H9 (cell line): ENCODE results near the gene PAQR9. TPM values are rescaled to one million over a fixed set of nuclear protein-coding genes. Genes with fewer than 3 reads are reported as not detected.
"Not testable (repeated sequence)": the region's sequence is repeated elsewhere in the genome, so short reads cannot be mapped to it uniquely, and the experiment has no call there.

Experiments
- DNase-seq: peaks from one replicate; pipeline ENCODE4 v3.0.0-alpha.2; 2017
- H2AFZ ChIP-seq: one replicate; pipeline ENCODE4 v1.6.1; 2013; ENCODE audit warnings: mild to moderate bottlenecking, low read length, control low read depth, moderate library complexity
- H2AK5ac ChIP-seq: 2 replicates; pipeline ENCODE4 v1.6.1; 2013; ENCODE audit warnings: low read length, control low read depth, mixed read lengths; ENCODE audit not compliant: insufficient read length
- H2BK120ac ChIP-seq: one replicate; pipeline ENCODE4 v1.6.1; 2013; ENCODE audit warnings: low read depth, mild to moderate bottlenecking, low read length, control low read depth, inconsistent platforms; ENCODE audit not compliant: poor library complexity, severe bottlenecking
- H2BK12ac ChIP-seq: 2 replicates; pipeline ENCODE4 v1.6.1; 2013; ENCODE audit warnings: low read length, control low read depth, mixed read lengths, low read depth; ENCODE audit not compliant: insufficient read length
- H2BK15ac ChIP-seq: 2 replicates; pipeline ENCODE4 v1.6.1; 2013; ENCODE audit warnings: low read depth, low read length, control low read depth
- H2BK20ac ChIP-seq: one replicate; pipeline ENCODE4 v1.6.1; 2013; ENCODE audit warnings: low read depth, mild to moderate bottlenecking, low read length, control low read depth, inconsistent platforms; ENCODE audit not compliant: poor library complexity, severe bottlenecking
- H2BK5ac ChIP-seq: 2 replicates; pipeline ENCODE4 v1.6.1; 2013; ENCODE audit warnings: low read length, control low read depth, mixed read lengths; ENCODE audit not compliant: insufficient read length
- H3K14ac ChIP-seq: 2 replicates; pipeline ENCODE4 v1.6.1; 2013; ENCODE audit warnings: low read length, control low read depth; ENCODE audit not compliant: insufficient read depth
- H3K18ac ChIP-seq: 2 replicates; pipeline ENCODE4 v1.6.1; 2013; ENCODE audit warnings: low read depth, mild to moderate bottlenecking, mixed read lengths, low read length, control low read depth; ENCODE audit not compliant: insufficient read length
- H3K23ac ChIP-seq: 2 replicates; pipeline ENCODE4 v1.6.1; 2013; ENCODE audit warnings: low read length, control low read depth, mixed read lengths, low read depth; ENCODE audit not compliant: insufficient read length
- H3K23me2 ChIP-seq: 2 replicates; pipeline ENCODE4 v1.6.1; 2013; ENCODE audit warnings: low read depth, mild to moderate bottlenecking, mixed read lengths, low read length, control low read depth; ENCODE audit not compliant: insufficient read length, poor library complexity, severe bottlenecking
- H3K27ac ChIP-seq: 2 replicates; pipeline ENCODE4 v1.5.1; 2013; ENCODE audit warnings: low read length, control low read depth, mixed read lengths, low read depth; ENCODE audit not compliant: insufficient read length
- H3K27me3 ChIP-seq: 2 replicates; pipeline ENCODE4 v1.6.1; 2013; ENCODE audit warnings: low read length, control low read depth, inconsistent platforms; ENCODE audit not compliant: insufficient read depth
- H3K4ac ChIP-seq: 2 replicates; pipeline ENCODE4 v1.6.1; 2013; ENCODE audit warnings: low read depth, mild to moderate bottlenecking, control low read depth, inconsistent platforms, low read length, moderate library complexity
- H3K4me1 ChIP-seq: 2 replicates; pipeline ENCODE4 v1.6.1; 2013; ENCODE audit warnings: low read length, control low read depth, inconsistent platforms; ENCODE audit not compliant: insufficient read depth
- H3K4me2 ChIP-seq: 2 replicates; pipeline ENCODE4 v1.6.1; 2013; ENCODE audit warnings: low read length, control low read depth, mixed read lengths; ENCODE audit not compliant: insufficient read length, insufficient read depth
- H3K56ac ChIP-seq: 2 replicates; pipeline ENCODE4 v1.6.1; 2013; ENCODE audit warnings: low read depth, mild to moderate bottlenecking, mixed read lengths, low read length, control low read depth; ENCODE audit not compliant: insufficient read length
- H3K79me1 ChIP-seq: 2 replicates; pipeline ENCODE4 v1.6.1; 2013; ENCODE audit warnings: low read depth, mild to moderate bottlenecking, moderate library complexity, low read length, control low read depth, inconsistent platforms; ENCODE audit not compliant: insufficient read depth, poor library complexity, severe bottlenecking
- H3K79me2 ChIP-seq: 2 replicates; pipeline ENCODE4 v1.6.1; 2013; ENCODE audit warnings: low read length, control low read depth, inconsistent platforms; ENCODE audit not compliant: insufficient read depth
- H3K9ac ChIP-seq: 2 replicates; pipeline ENCODE4 v1.6.1; 2013; ENCODE audit warnings: low read length, control low read depth, mixed read lengths; ENCODE audit not compliant: insufficient read length; ENCODE audit errors: extremely low read depth
- H3K9me3 ChIP-seq: one replicate; pipeline ENCODE4 v1.6.1; 2013; ENCODE audit warnings: low read depth, low read length, inconsistent platforms; ENCODE audit not compliant: control insufficient read depth
- H3T11ph ChIP-seq: one replicate; pipeline ENCODE4 v1.6.1; 2013; ENCODE audit warnings: mild to moderate bottlenecking, low read length, control low read depth, inconsistent platforms
- H4K20me1 ChIP-seq: one replicate; pipeline ENCODE4 v1.6.1; 2013; ENCODE audit not compliant: control insufficient read depth, insufficient read length, insufficient read depth
- H4K5ac ChIP-seq: 2 replicates; pipeline ENCODE4 v1.6.1; 2013; ENCODE audit warnings: low read depth, mild to moderate bottlenecking, mixed read lengths, low read length, control low read depth; ENCODE audit not compliant: insufficient read length
- H4K8ac ChIP-seq: replicated peaks from 2 replicates; pipeline ENCODE4 v1.6.1; 2013; ENCODE audit warnings: low read length, control low read depth, mixed read lengths, low read depth; ENCODE audit not compliant: insufficient read length
- H4K91ac ChIP-seq: 2 replicates; pipeline ENCODE4 v1.6.1; 2013; ENCODE audit warnings: low read depth, mild to moderate bottlenecking, moderate library complexity, mixed read lengths, low read length, control low read depth; ENCODE audit not compliant: insufficient read length
- H3K27ac Mint-ChIP-seq, 3 experiments: 2 replicates in 2 of 3; 3 replicates in 1 of 3; pipeline ENCODE4 v1.8.0; 2020 to 2021; ENCODE audit warnings: mixed read lengths in 3 of 3, mild to moderate bottlenecking in 1 of 3, moderate library complexity in 1 of 3
- H3K27me3 Mint-ChIP-seq: 2 replicates; pipeline ENCODE4 v1.8.0; 2021; ENCODE audit warnings: low read depth, mild to moderate bottlenecking, moderate library complexity, mixed read lengths
- H3K36me3 Mint-ChIP-seq, 3 experiments: 2 replicates in 2 of 3; 3 replicates in 1 of 3; pipeline ENCODE4 v1.8.0; 2020 to 2021; ENCODE audit warnings: low read depth in 3 of 3, mixed read lengths in 3 of 3; ENCODE audit not compliant: insufficient read depth in 1 of 3
- H3K4me1 Mint-ChIP-seq, 2 experiments: 2 replicates each; pipeline ENCODE4 v1.8.0; 2020; ENCODE audit warnings: mixed read lengths in 2 of 2
- H3K4me3 Mint-ChIP-seq, 2 experiments: 2 replicates in 1 of 2; 3 replicates in 1 of 2; pipeline ENCODE4 v1.8.0; 2020 to 2021; ENCODE audit warnings: mild to moderate bottlenecking in 2 of 2, mixed read lengths in 2 of 2, moderate library complexity in 1 of 2
- H3K9me3 Mint-ChIP-seq, 2 experiments: 2 replicates in 1 of 2; 3 replicates in 1 of 2; pipeline ENCODE4 v1.8.0; 2020; ENCODE audit warnings: mild to moderate bottlenecking in 2 of 2, mixed read lengths in 2 of 2, moderate library complexity in 1 of 2
- WGBS: extraction: QIAGEN DNeasy Blood & Tissue Kit; methylation state at CpG from one replicate; pipeline ENCODE4 v1.1.7; 2013; ENCODE audit warnings: missing lambda C conversion rate, low lambda C conversion rate, mixed read lengths; ENCODE audit not compliant: insufficient read length; ENCODE audit errors: extremely low coverage; 5-methylcytosine and 5-hydroxymethylcytosine counted together
- total RNA-seq: library from RNA; stranded (reverse); gene quantifications from 2 replicates; pipeline ENCODE4 v1.2.1, GENCODE V29; 2021

The PAQR9 gene
- total RNA-seq, 1 experiment from 2014 or later = 2.3 TPM

DNA sequence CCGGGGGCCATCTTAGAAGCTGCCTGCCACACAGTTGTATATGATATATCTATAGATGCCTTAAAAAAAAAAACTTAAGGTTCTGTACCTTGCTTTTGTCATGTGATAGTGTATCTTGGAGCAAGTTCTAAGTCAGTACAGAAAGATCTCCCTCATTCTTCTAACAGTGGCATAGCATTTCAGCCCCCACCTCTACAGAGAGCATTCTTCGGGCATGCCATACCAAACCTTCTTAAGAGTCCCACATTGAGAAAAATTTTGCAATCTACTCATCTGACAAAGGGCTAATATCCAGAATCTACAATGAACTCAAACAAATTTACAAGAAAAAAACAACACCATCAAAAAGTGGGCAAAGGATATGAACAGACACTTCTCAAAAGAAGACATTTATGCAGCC lies 24.7 kb upstream of the PAQR9 start:
- H3K4me2 ChIP-seq, H3K18ac ChIP-seq, H2BK120ac ChIP-seq, H3K27me3 Mint-ChIP-seq, H3K79me2 ChIP-seq, H3K36me3 Mint-ChIP-seq, H4K8ac ChIP-seq, H4K91ac ChIP-seq, H3K23ac ChIP-seq, H3K14ac ChIP-seq, H3K27ac ChIP-seq, H3K4me1 ChIP-seq, H2AFZ ChIP-seq, H3K4me3 Mint-ChIP-seq, H2BK12ac ChIP-seq, H3K4ac ChIP-seq, H3K27ac Mint-ChIP-seq, H4K20me1 ChIP-seq, H2AK5ac ChIP-seq, H4K5ac ChIP-seq, H3K9me3 ChIP-seq, H3K9me3 Mint-ChIP-seq, H3K23me2 ChIP-seq, H2BK15ac ChIP-seq, H3T11ph ChIP-seq, H3K4me1 Mint-ChIP-seq, H3K56ac ChIP-seq, H3K27me3 ChIP-seq, H3K9ac ChIP-seq, H3K79me1 ChIP-seq, H2BK5ac ChIP-seq, H2BK20ac ChIP-seq, DNase-seq: not testable (repeated sequence)
- WGBS = no CpG with 5 or more reads among the region's 2 CpGs
